LHCN-M2 (cell line): Measurements from ENCODE around the gene LDLRAD3. TPM values are rescaled to one million over a fixed set of nuclear protein-coding genes. Genes with fewer than 3 reads are reported as not detected.
A peak's percentile ranks its signal among the peaks of the same experiment; 100 is the strongest.

ENCODE experiments used
- DNase-seq: peaks from one replicate; pipeline ENCODE4 v3.0.0-alpha.2; 2012; ENCODE audit warnings: low read depth
- total RNA-seq: library from RNA; depleted of rRNA; stranded (reverse); fragments of >200 nt; gene quantifications from 2 replicates; pipeline ENCODE4 v1.2.3, GENCODE V29; 2014

The LDLRAD3 gene
- total RNA-seq, 1 experiment from 2014 or later = 44.3 TPM

- DNase-seq = no peak
Measured at GRCh38 chr11:35955636-35956035, 11.8 kb downstream of the LDLRAD3 start.

- DNase-seq = no peak
Measured at GRCh38 chr11:35962369-35963138, 18.7 kb downstream of the LDLRAD3 start.

- DNase-seq = no peak
Measured at GRCh38 chr11:35963911-35964310, 20.0 kb downstream of the LDLRAD3 start.

GRCh38 chr11:35964841-35965240 lies 21.0 kb downstream of the LDLRAD3 start:
- no peak for DNase-seq

GRCh38 chr11:35967042-35967441 lies 23.2 kb downstream of the LDLRAD3 start:
- peak; percentile 58 for DNase-seq

- no peak for DNase-seq
Measured at GRCh38 chr11:35968386-35969088, 24.7 kb downstream of the LDLRAD3 start.

- no peak for DNase-seq
Measured at GRCh38 chr11:35969089-35970042, 25.5 kb downstream of the LDLRAD3 start.

- no peak for DNase-seq
Measured at GRCh38 chr11:35970445-35970844, 26.6 kb downstream of the LDLRAD3 start.

GRCh38 chr11:35971841-35972422 lies 28.1 kb downstream of the LDLRAD3 start:
- peak; percentile 69 for DNase-seq

GRCh38 chr11:35974882-35975589 lies 31.2 kb downstream of the LDLRAD3 start:
- DNase-seq = no peak

GRCh38 chr11:35976434-35976833 lies 32.6 kb downstream of the LDLRAD3 start:
- no peak for DNase-seq

GRCh38 chr11:35978183-35978582 lies 34.3 kb downstream of the LDLRAD3 start:
- no peak for DNase-seq

- DNase-seq = no peak
Measured at GRCh38 chr11:35978891-35979290, 35.0 kb downstream of the LDLRAD3 start.

GRCh38 chr11:35980686-35981390 lies 37.0 kb downstream of the LDLRAD3 start:
- DNase-seq = peak; percentile 61

- peak; percentile 27 for DNase-seq
Measured at GRCh38 chr11:35981581-35981980, 37.7 kb downstream of the LDLRAD3 start.

GRCh38 chr11:35982061-35982460 lies 38.2 kb downstream of the LDLRAD3 start:
- DNase-seq = no peak

GRCh38 chr11:35983981-35984380 lies 40.1 kb downstream of the LDLRAD3 start:
- DNase-seq = no peak

- no peak for DNase-seq
Measured at GRCh38 chr11:35986947-35987346, 43.1 kb downstream of the LDLRAD3 start.

GRCh38 chr11:35990170-35990569 lies 46.3 kb downstream of the LDLRAD3 start:
- peak; percentile 18 for DNase-seq

GRCh38 chr11:35990816-35991215 lies 47.0 kb downstream of the LDLRAD3 start:
- DNase-seq = no peak
